Neural cell (in vitro differentiated cells): ENCODE results near the gene RACK1.

Experiments used
- CTCF ChIP-seq: fragments of 450-650 bp; IDR thresholded peaks from 2 replicates; pipeline ENCODE4 v1.5.1; 2014; ENCODE audit warnings: antibody characterized with exemption, mild to moderate bottlenecking, moderate library complexity; ENCODE audit not compliant: poor library complexity, severe bottlenecking
- EP300 ChIP-seq: fragments of 450-650 bp; conservative IDR thresholded peaks from 2 replicates; pipeline ENCODE4 v1.6.1; 2014; ENCODE audit warnings: antibody characterized with exemption, mild to moderate bottlenecking, moderate library complexity; ENCODE audit not compliant: poor library complexity, severe bottlenecking
- EZH2 ChIP-seq: fragments of 200-600, 300-800 bp; shearing (Covaris generic), sonication (generic); IDR thresholded peaks from 2 replicates; pipeline ENCODE4 v1.6.1; 2014; ENCODE audit warnings: antibody characterized with exemption, low read length, borderline replicate concordance, mild to moderate bottlenecking; ENCODE audit not compliant: insufficient read depth, poor library complexity, severe bottlenecking
- MXI1 ChIP-seq: fragments of 450-650 bp; conservative IDR thresholded peaks from 2 replicates; pipeline ENCODE4 v1.6.1; 2014; ENCODE audit warnings: antibody characterized with exemption, mild to moderate bottlenecking; ENCODE audit not compliant: poor library complexity, severe bottlenecking
- POLR2AphosphoS5 ChIP-seq: IDR thresholded peaks from 2 replicates; pipeline ENCODE4 v1.6.1; 2012
- RAD21 ChIP-seq: fragments of 450-650 bp; conservative IDR thresholded peaks from 2 replicates; pipeline ENCODE4 v1.6.1; 2014; ENCODE audit warnings: antibody characterized with exemption, mild to moderate bottlenecking, moderate library complexity
- REST ChIP-seq: IDR thresholded peaks from 2 replicates; pipeline ENCODE4 v1.6.1; 2012; ENCODE audit warnings: borderline replicate concordance
- SMC3 ChIP-seq: fragments of 450-650 bp; conservative IDR thresholded peaks from 2 replicates; pipeline ENCODE4 v1.6.1; 2014; ENCODE audit warnings: antibody characterized with exemption, mild to moderate bottlenecking, moderate library complexity; ENCODE audit not compliant: poor library complexity
- TAF1 ChIP-seq: IDR thresholded peaks from 2 replicates; pipeline ENCODE4 v1.6.1; 2012; ENCODE audit warnings: low read depth

GRCh38 chr5:181281077-181281983, 37.6 kb upstream of the RACK1 start:
- TF ChIP-seq RAD21 (peak; percentile 34), REST (no peak), CTCF (peak; percentile 13), EZH2 (no peak), POLR2AphosphoS5 (peak; percentile 90), TAF1 (peak; percentile 69), EP300 (peak; percentile 21), MXI1 (peak; percentile 97), SMC3 (no peak)
